ENCODE data around the gene PPP1R3D. TPM values are rescaled to one million over a fixed set of nuclear protein-coding genes. Genes with fewer than 3 reads are reported as not detected.

Gene PPP1R3D
- total RNA-seq, 2 donors from 2014 or later, result 3.9 to 6.1 TPM

- Mint-ChIP-seq H3K4me3 (no peak overlapping the region), H3K9me3 (no peaks in the 10 kb centered on the region), H3K36me3 (ENCODE audit: low read depth) (peaks cover 24% of the 10 kb centered on the region), H3K27ac (no peak overlapping the region), H3K4me1 (peaks cover 13% of the 10 kb centered on the region), H3K27me3 (ENCODE audit: insufficient read depth) (peaks cover 3% of the 10 kb centered on the region)
- Histone ChIP-seq H3K27me3 (ENCODE audit: control insufficient read depth, insufficient read depth, low read length, poor library complexity, severe bottlenecking) (no peaks in the 10 kb centered on the region), H3K9me3 (ENCODE audit: control insufficient read depth, low read length) (no peaks in the 10 kb centered on the region), H3K9ac (ENCODE audit: extremely low read depth, low read length, poor library complexity, severe bottlenecking) (no peak overlapping the region), H3K36me3 (ENCODE audit: control insufficient read depth, insufficient read depth, low read length) (peaks cover 33% of the 10 kb centered on the region), H3K4me1 (ENCODE audit: control insufficient read depth, insufficient read depth, low read length) (no peaks in the 10 kb centered on the region), H3K4me3 (ENCODE audit: low read length) (no peak overlapping the region), H3K27ac (ENCODE audit: low read depth, low read length) (no peak overlapping the region)
- TF ChIP-seq CTCF (conservative IDR thresholded peaks at IDR 0.05), result no peak
- no peak for DNase-seq
- WGBS, 2 experiments (ENCODE audit: insufficient coverage in 1 of 2, insufficient read length in 1 of 2), result 93 to 98% methylated on average over 6 to 7 of the region's 7 CpGs
Measured at GRCh38 chr20:59944726-59945125, 4.6 kb upstream of the PPP1R3D start.

GRCh38 chr20:59942245-59942644 is 2.1 kb upstream of the PPP1R3D start:
- Histone ChIP-seq H3K27me3 (ENCODE audit: control insufficient read depth, insufficient read depth, low read length, poor library complexity, severe bottlenecking) (peaks cover 11% of the 10 kb centered on the region), H3K9ac (ENCODE audit: extremely low read depth, low read length, poor library complexity, severe bottlenecking) (no peak overlapping the region), H3K4me1 (ENCODE audit: control insufficient read depth, insufficient read depth, low read length) (no peaks in the 10 kb centered on the region), H3K36me3 (ENCODE audit: control insufficient read depth, insufficient read depth, low read length) (peaks cover 30% of the 10 kb centered on the region), H3K27ac (ENCODE audit: low read depth, low read length) (no peak overlapping the region), H3K9me3 (ENCODE audit: control insufficient read depth, low read length) (no peaks in the 10 kb centered on the region), H3K4me3 (ENCODE audit: low read length) (no peak overlapping the region)
- Mint-ChIP-seq H3K27ac (no peak overlapping the region), H3K36me3 (ENCODE audit: low read depth) (peaks cover 28% of the 10 kb centered on the region), H3K9me3 (peaks cover 8% of the 10 kb centered on the region), H3K27me3 (ENCODE audit: insufficient read depth) (peaks cover 21% of the 10 kb centered on the region), H3K4me3 (no peak overlapping the region), H3K4me1 (peaks cover 15% of the 10 kb centered on the region)
- DNase-seq, result no peak
- WGBS, 2 experiments (ENCODE audit: insufficient coverage in 1 of 2, insufficient read length in 1 of 2), result 98 to 100% methylated on average over 2 of the region's 2 CpGs
- no peak for TF ChIP-seq CTCF (conservative IDR thresholded peaks at IDR 0.05)

GRCh38 chr20:59940956-59941294 is 820 bp upstream of the PPP1R3D start:
- H3K27me3 Mint-ChIP-seq (ENCODE audit: insufficient read depth), result peaks cover 23% of the 10 kb centered on the region
- H3K9me3 Mint-ChIP-seq, result peaks cover 8% of the 10 kb centered on the region
- H3K4me1 Mint-ChIP-seq, result peaks cover 12% of the 10 kb centered on the region
- DNase-seq, result no peak
- no peaks in the 10 kb centered on the region for H3K4me1 ChIP-seq (ENCODE audit: control insufficient read depth, insufficient read depth, low read length)
- H3K36me3 Mint-ChIP-seq (ENCODE audit: low read depth), result peaks cover 24% of the 10 kb centered on the region
- no peaks in the 10 kb centered on the region for H3K9me3 ChIP-seq (ENCODE audit: control insufficient read depth, low read length)
- H3K36me3 ChIP-seq (ENCODE audit: control insufficient read depth, insufficient read depth, low read length), result peaks cover 30% of the 10 kb centered on the region
- peaks cover 11% of the 10 kb centered on the region for H3K27me3 ChIP-seq (ENCODE audit: control insufficient read depth, insufficient read depth, low read length, poor library complexity, severe bottlenecking)
- H3K27ac Mint-ChIP-seq, result peak overlapping the region; percentile 99
- no peak for TF ChIP-seq CTCF (conservative IDR thresholded peaks at IDR 0.05)
- peak overlapping the region; percentile 88 for H3K9ac ChIP-seq (ENCODE audit: extremely low read depth, low read length, poor library complexity, severe bottlenecking)
- peak overlapping the region; percentile 81 for H3K4me3 Mint-ChIP-seq
- peak overlapping the region; percentile 93 for H3K4me3 ChIP-seq (ENCODE audit: low read length)
- 0 to 5% methylated on average over 4 of the region's 4 CpGs for whole genome bisulfite sequencing, 2 experiments (ENCODE audit: insufficient coverage in 1 of 2, insufficient read length in 1 of 2)
- peak overlapping the region; percentile 96 for H3K27ac ChIP-seq (ENCODE audit: low read depth, low read length)

Data from endodermal cell (in vitro differentiated cells).